Measurements from ENCODE around the gene CBS.
"Not testable (repeated sequence)": the region's sequence is repeated elsewhere in the genome, so short reads cannot be mapped to it uniquely, and the experiment has no call there.

GRCh38 chr21:43074401-43075169 is 1.1 kb downstream of the CBS start:
- TF ChIP-seq EZH2phosphoT487 (IDR thresholded peaks at IDR 0.05; ENCODE audit: borderline replicate concordance); CTCF (conservative IDR thresholded peaks at IDR 0.05; ENCODE audit: low read length): not testable (repeated sequence)

Measured in Loucy (cell line).